Smooth muscle cell (in vitro differentiated cells): Measurements from ENCODE around the gene DTHD1. TPM values are rescaled to one million over a fixed set of nuclear protein-coding genes. Genes with fewer than 3 reads are reported as not detected.

Experiments
- DNase-seq: peaks from one replicate; lab custom pipeline; 2025; ENCODE audit not compliant: unreplicated experiment; lab: John Stamatoyannopoulos, UW
- H2AFZ ChIP-seq: fragments of 200-600 bp; sonication (generic); 2 replicates; pipeline ENCODE4 v1.6.0; 2016; ENCODE audit warnings: antibody characterized with exemption, low read depth, mild to moderate bottlenecking
- H3F3A ChIP-seq: fragments of 200-600 bp; sonication (generic); 2 replicates; pipeline ENCODE4 v1.6.0; 2017; ENCODE audit warnings: antibody characterized with exemption, low read depth
- H3K27ac ChIP-seq: fragments of 200-600 bp; sonication (generic); 2 replicates; pipeline ENCODE4 v1.5.1; 2016; ENCODE audit warnings: low read depth, mild to moderate bottlenecking
- H3K27me3 ChIP-seq: fragments of 200-600 bp; sonication (generic); 2 replicates; pipeline ENCODE4 v1.6.1; 2016; ENCODE audit warnings: low read depth, mild to moderate bottlenecking
- H3K36me3 ChIP-seq: fragments of 200-600 bp; sonication (generic); 2 replicates; pipeline ENCODE4 v1.5.1; 2016; ENCODE audit warnings: low read depth
- H3K4me1 ChIP-seq: fragments of 200-600 bp; sonication (generic); 2 replicates; pipeline ENCODE4 v1.5.1; 2016; ENCODE audit warnings: low read depth
- H3K4me2 ChIP-seq: fragments of 200-600 bp; sonication (generic); 2 replicates; pipeline ENCODE4 v1.6.0; 2016; ENCODE audit warnings: mild to moderate bottlenecking
- H3K4me3 ChIP-seq: fragments of 200-600 bp; sonication (generic); 2 replicates; pipeline ENCODE4 v1.5.1; 2016; ENCODE audit warnings: mild to moderate bottlenecking
- H3K79me2 ChIP-seq: fragments of 200-600 bp; sonication (generic); 2 replicates; pipeline ENCODE4 v1.6.0; 2016; ENCODE audit warnings: low read depth, mild to moderate bottlenecking
- H3K9ac ChIP-seq: fragments of 200-600 bp; sonication (generic); 2 replicates; pipeline ENCODE4 v1.6.0; 2016; ENCODE audit warnings: low read depth
- H3K9me3 ChIP-seq: fragments of 200-600 bp; sonication (generic); replicated peaks from 2 replicates; pipeline ENCODE4 v1.5.1; 2016; ENCODE audit warnings: low read depth
- H4K20me1 ChIP-seq: fragments of 200-600 bp; sonication (generic); 2 replicates; pipeline ENCODE4 v1.6.0; 2016; ENCODE audit warnings: low read depth
- CTCF ChIP-seq: fragments of 200-600 bp; sonication (generic); IDR thresholded peaks from 2 replicates; pipeline ENCODE4 v1.5.1; 2017; ENCODE audit warnings: borderline replicate concordance, mild to moderate bottlenecking, antibody characterized with exemption; ENCODE audit not compliant: insufficient read depth, poor library complexity, severe bottlenecking
- WGBS: methylation state at CpG from one replicate; pipeline ENCODE4 v1.1.7; 2016; ENCODE audit warnings: low lambda C conversion rate; 5-methylcytosine and 5-hydroxymethylcytosine counted together
- polyA plus RNA-seq: library from polyadenylated mRNA; unstranded; fragments of >200 nt; fragmentation: Nextera tagmentation; extraction: Ambion mirVana; gene quantifications from 2 replicates; pipeline ENCODE4 v1.2.1, GENCODE V29; 2016
- total RNA-seq: library from RNA; depleted of rRNA; stranded (reverse); fragments of >200 nt; gene quantifications from 2 replicates; pipeline ENCODE4 v1.2.3, GENCODE V29; 2014

DTHD1 gene
- total and polyA plus RNA-seq, 2 experiments from 2014 or later = not detected

GRCh38 chr4:36392024-36392423 lies 110.6 kb downstream of the DTHD1 start:
- H3K27me3 ChIP-seq = no peaks in the 10 kb centered on the region
- peaks cover 13% of the 10 kb centered on the region for H3F3A ChIP-seq
- peak overlapping the region; percentile 65 for H3K4me2 ChIP-seq
- no peaks in the 10 kb centered on the region for H3K36me3 ChIP-seq
- TF ChIP-seq CTCF = no peak
- H3K9me3 ChIP-seq = no peaks in the 10 kb centered on the region
- no peaks in the 10 kb centered on the region for H3K79me2 ChIP-seq
- no peak for DNase-seq
- H3K9ac ChIP-seq = peak overlapping the region; percentile 13
- peak overlapping the region; percentile 51 for H3K27ac ChIP-seq
- peaks cover 5% of the 10 kb centered on the region for H3K4me1 ChIP-seq
- no peaks in the 10 kb centered on the region for H4K20me1 ChIP-seq
- no peak overlapping the region for H2AFZ ChIP-seq
- 23% methylated on average over 1 of the region's 1 CpG for WGBS
- no peak overlapping the region for H3K4me3 ChIP-seq

GRCh38 chr4:36392916-36393315 lies 111.5 kb downstream of the DTHD1 start:
- Histone ChIP-seq H3K27ac (peak overlapping the region; percentile 51), H3K27me3 (no peaks in the 10 kb centered on the region), H3K9me3 (no peaks in the 10 kb centered on the region), H3K4me1 (peaks cover 5% of the 10 kb centered on the region), H3K79me2 (no peaks in the 10 kb centered on the region), H3K4me3 (no peak overlapping the region), H3K36me3 (no peaks in the 10 kb centered on the region), H3K4me2 (peak overlapping the region; percentile 12), H4K20me1 (no peaks in the 10 kb centered on the region), H3F3A (peaks cover 13% of the 10 kb centered on the region), H3K9ac (no peak overlapping the region), H2AFZ (no peak overlapping the region)
- DNase-seq = no peak
- 59% methylated on average over 4 of the region's 4 CpGs for WGBS
- TF ChIP-seq CTCF = no peak

Other genes starting within 250 kb of the DTHD1 start
- gene ARAP2, start 37.1 kb upstream of the DTHD1 start, total RNA-seq = 12.6 and 17.9 TPM in 2 replicates
- gene ARAP2, start 37.1 kb upstream of the DTHD1 start, polyA plus RNA-seq = 1.2 and 3.5 TPM in 2 replicates